A673 (cell line): ENCODE data around the gene TNFRSF21. TPM values are rescaled to one million over a fixed set of nuclear protein-coding genes. Genes with fewer than 3 reads are reported as not detected.

ENCODE experiments used
- BruUV-seq: library from RNA; stranded (reverse); fragments of 400-500 nt; replicated peaks from 2 replicates; lab custom pipeline; 2021; lab: Mats Ljungman, UMichigan
- CTCF ChIA-PET: fragments of 300-600 bp; sonication (Branson Sonifier 250); formaldehyde crosslinking; loops from one replicate; lab custom pipeline; 2022; ENCODE audit warnings: antibody characterized with exemption; lab: Charles Lee
- POLR2A ChIA-PET: fragments of 300-600 bp; sonication (Branson Sonifier 250); formaldehyde crosslinking; loops from one replicate; lab custom pipeline; 2022; ENCODE audit warnings: antibody characterized with exemption; ENCODE audit not compliant: low non-redundant PET; lab: Charles Lee
- DNase-seq: peaks from one replicate; pipeline ENCODE4 v3.0.0-alpha.2; 2015; ENCODE audit warnings: low spot score
- H3K27ac ChIP-seq: fragments of 200-600 bp; sonication (generic); 2 replicates; pipeline ENCODE4 v1.5.1; 2016; ENCODE audit warnings: mixed run types, low read depth, mild to moderate bottlenecking, mixed read lengths, antibody characterized with exemption, low read length; ENCODE audit not compliant: poor library complexity, severe bottlenecking
- H3K27me3 ChIP-seq: fragments of 200-600 bp; sonication (generic); replicated peaks from 2 replicates; pipeline ENCODE4 v1.6.1; 2017; ENCODE audit warnings: mixed run types, low read depth, mild to moderate bottlenecking, mixed read lengths, antibody characterized with exemption, low read length; ENCODE audit not compliant: insufficient read depth, poor library complexity
- H3K36me3 ChIP-seq: fragments of 200-600 bp; sonication (generic); 2 replicates; pipeline ENCODE4 v1.6.1; 2016; ENCODE audit warnings: mixed run types, mild to moderate bottlenecking, mixed read lengths, antibody characterized with exemption, low read length; ENCODE audit not compliant: insufficient read depth, poor library complexity, severe bottlenecking
- H3K4me1 ChIP-seq: fragments of 200-600 bp; sonication (generic); 2 replicates; pipeline ENCODE4 v1.6.1; 2017; ENCODE audit warnings: mixed run types, mild to moderate bottlenecking, mixed read lengths, antibody characterized with exemption, low read length; ENCODE audit not compliant: insufficient read depth, poor library complexity, severe bottlenecking
- H3K4me3 ChIP-seq: fragments of 200-600 bp; sonication (generic); 2 replicates; pipeline ENCODE4 v1.5.1; 2016; ENCODE audit warnings: low read depth, mixed run types, mild to moderate bottlenecking, mixed read lengths, low read length; ENCODE audit not compliant: poor library complexity, severe bottlenecking
- H3K9me3 ChIP-seq: fragments of 200-600 bp; sonication (generic); 2 replicates; pipeline ENCODE4 v1.6.1; 2016; ENCODE audit warnings: mixed run types, low read depth, mild to moderate bottlenecking, mixed read lengths, antibody characterized with exemption, low read length; ENCODE audit not compliant: poor library complexity, severe bottlenecking
- CTCF ChIP-seq: fragments of 300-800, 200-600 bp; sonication (generic); conservative IDR thresholded peaks from 2 replicates; pipeline ENCODE4 v1.5.1; 2017; ENCODE audit warnings: low read depth, mild to moderate bottlenecking, antibody characterized with exemption, low read length, moderate library complexity, mixed read lengths
- EZH2 ChIP-seq: fragments of 200-600 bp; sonication (generic); IDR thresholded peaks from 2 replicates; pipeline ENCODE4 v1.6.1; 2017; ENCODE audit warnings: borderline replicate concordance, low read depth, mild to moderate bottlenecking, mixed read lengths, antibody characterized with exemption, low read length; ENCODE audit not compliant: poor library complexity, severe bottlenecking
- intact Hi-C: fragments of 100-400 bp; cut with micrococcal nuclease; formaldehyde crosslinking; loops from one replicate; pipeline ENCODE4 v1.10.0; 2022; ENCODE audit not compliant: unreplicated experiment
- total RNA-seq: library from RNA; stranded (reverse); gene quantifications from 2 replicates; pipeline ENCODE4 v1.2.3, GENCODE V29; 2021

TNFRSF21 gene
- total RNA-seq, 1 experiment from 2014 or later, result 36.0 TPM

DNA sequence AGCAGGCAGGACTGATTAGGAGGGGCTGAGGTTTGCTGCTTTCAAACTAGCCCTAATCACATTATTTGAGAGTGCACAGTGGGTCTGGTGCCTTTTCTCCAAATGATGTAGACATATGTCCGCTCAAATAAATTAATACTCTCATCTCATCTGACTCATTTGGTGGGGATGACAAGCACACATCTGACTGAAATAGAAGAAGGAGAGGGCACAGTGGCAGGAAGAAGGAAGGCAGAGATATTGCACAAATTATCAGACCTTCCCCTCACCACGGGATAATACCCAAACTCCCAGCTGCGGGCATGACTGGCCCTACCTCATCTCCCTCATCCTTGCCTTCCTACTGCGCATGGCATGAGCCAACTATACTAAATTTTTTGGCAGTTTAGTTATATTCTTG lies 33.9 kb upstream of the TNFRSF21 start:
- Histone ChIP-seq H3K9me3 (no peaks in the 10 kb centered on the region), H3K36me3 (no peaks in the 10 kb centered on the region), H3K27ac (no peak overlapping the region), H3K27me3 (peaks cover 21% of the 10 kb centered on the region), H3K4me1 (no peaks in the 10 kb centered on the region), H3K4me3 (no peak overlapping the region)
- intact Hi-C loops, result no loop called here
- no TSS peak for BruUV-seq
- TF ChIP-seq EZH2 (no peak), CTCF (no peak)
- no peak for DNase-seq
- POLR2A ChIA-PET, result no interaction called here
- CTCF ChIA-PET, result no interaction called here

GRCh38 chr6:47342824-47343223 lies 33.1 kb upstream of the TNFRSF21 start:
- H3K4me1 ChIP-seq, result no peaks in the 10 kb centered on the region
- intact Hi-C loops, result no loop called here
- no TSS peak for BruUV-seq
- ChIA-PET CTCF (no interaction called here), POLR2A (no interaction called here)
- TF ChIP-seq EZH2 (no peak), CTCF (no peak)
- DNase-seq, result no peak
- H3K27me3 ChIP-seq, result peaks cover 15% of the 10 kb centered on the region
- no peak overlapping the region for H3K4me3 ChIP-seq
- no peak overlapping the region for H3K27ac ChIP-seq
- no peaks in the 10 kb centered on the region for H3K9me3 ChIP-seq
- no peaks in the 10 kb centered on the region for H3K36me3 ChIP-seq

DNA sequence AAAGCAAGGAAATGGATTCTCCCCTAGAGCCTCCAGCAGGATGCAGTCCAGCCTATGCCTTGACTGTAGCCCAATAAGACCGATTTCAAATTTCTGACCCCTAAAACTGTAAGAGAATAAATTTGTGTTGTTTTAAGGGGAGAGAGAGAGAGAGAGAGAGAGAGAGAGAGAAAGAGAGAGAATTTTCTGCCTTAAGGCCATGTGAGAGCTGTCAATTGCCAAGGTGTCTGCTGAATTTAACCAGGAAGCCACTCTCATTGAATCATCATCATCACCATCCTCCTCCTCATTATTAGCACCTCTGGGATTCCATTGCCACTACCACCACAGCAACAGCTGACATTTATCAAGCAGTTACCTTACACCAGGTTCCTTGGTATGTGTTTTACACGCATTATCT lies 27.8 kb upstream of the TNFRSF21 start:
- Histone ChIP-seq H3K27ac (no peak overlapping the region), H3K4me3 (no peak overlapping the region), H3K36me3 (no peaks in the 10 kb centered on the region), H3K27me3 (peaks cover 11% of the 10 kb centered on the region), H3K9me3 (no peaks in the 10 kb centered on the region), H3K4me1 (no peaks in the 10 kb centered on the region)
- ChIA-PET CTCF (no interaction called here), POLR2A (no interaction called here)
- no TSS peak for BruUV-seq
- intact Hi-C loops, result no loop called here
- no peak for DNase-seq
- TF ChIP-seq CTCF (no peak), EZH2 (no peak)
